H1 (cell line): ENCODE data around the gene SNAP25. TPM values are rescaled to one million over a fixed set of nuclear protein-coding genes. Genes with fewer than 3 reads are reported as not detected.

Experiments
- CTCF ChIA-PET: fragments of 300-600 bp; sonication (Branson Sonifier 250); formaldehyde crosslinking; loops from one replicate; lab custom pipeline; 2021; ENCODE audit not compliant: partially characterized antibody; lab: Charles Lee
- POLR2A ChIA-PET: fragments of 300-600 bp; sonication (Branson Sonifier 250); formaldehyde crosslinking; loops from one replicate; lab custom pipeline; 2021; ENCODE audit warnings: inconsistent platforms; ENCODE audit not compliant: partially characterized antibody; lab: Charles Lee
- DNase-seq, 2 experiments: peaks; one replicate each; pipeline versions ENCODE4 v3.0.0 to v3.0.0-alpha.2; 2010 to 2022; ENCODE audit warnings: low spot score in 2 of 2, low read depth in 1 of 2, mixed read lengths in 1 of 2
- FAIRE-seq: peaks from 2 replicates; lab custom pipeline; 2011; peaks lifted over from hg19 to GRCh38; lab: Jason Lieb, UNC
- H2AFZ ChIP-seq: 2 replicates; pipeline ENCODE4 v1.8.1; 2012; ENCODE audit warnings: low read length, inconsistent platforms
- H2AK5ac ChIP-seq: 2 replicates; pipeline ENCODE4 v1.6.1; 2013; ENCODE audit warnings: low read depth, low read length
- H2BK120ac ChIP-seq: replicated peaks from 2 replicates; pipeline ENCODE3; 2013; ENCODE audit warnings: low read depth, low read length, inconsistent platforms
- H2BK12ac ChIP-seq: 2 replicates; pipeline ENCODE4 v1.6.1; 2013; ENCODE audit warnings: low read depth, low read length
- H2BK15ac ChIP-seq: 2 replicates; pipeline ENCODE4 v1.6.1; 2013; ENCODE audit warnings: low read length
- H2BK20ac ChIP-seq: 2 replicates; pipeline ENCODE4 v1.6.1; 2013; ENCODE audit warnings: low read length
- H2BK5ac ChIP-seq: 2 replicates; pipeline ENCODE4 v1.6.1; 2013; ENCODE audit warnings: low read depth, low read length
- H3K14ac ChIP-seq: 2 replicates; pipeline ENCODE4 v1.6.1; 2013; ENCODE audit warnings: inconsistent platforms; ENCODE audit not compliant: insufficient read length
- H3K18ac ChIP-seq: 2 replicates; pipeline ENCODE4 v1.6.1; 2013; ENCODE audit warnings: low read length; ENCODE audit errors: extremely low read depth
- H3K23ac ChIP-seq: 2 replicates; pipeline ENCODE4 v1.6.1; 2013; ENCODE audit warnings: inconsistent platforms; ENCODE audit not compliant: insufficient read length
- H3K23me2 ChIP-seq: 2 replicates; pipeline ENCODE4 v1.6.1; 2013; ENCODE audit warnings: low read depth, low read length
- H3K27ac ChIP-seq: 2 replicates; pipeline ENCODE4 v1.6.1; 2011; ENCODE audit warnings: low read depth, low read length, inconsistent platforms
- H3K27me3 ChIP-seq, 4 experiments: replicated peaks in 1 of 4; 1 replicate in 1 of 4; 2 replicates in 3 of 4; pipeline versions ENCODE4 v1.6.1 to v1.8.1; 2011 to 2013; ENCODE audit warnings: low read length in 3 of 4, mild to moderate bottlenecking in 3 of 4, inconsistent platforms in 2 of 4, mixed read lengths in 2 of 4, moderate library complexity in 1 of 4; ENCODE audit not compliant: control insufficient read depth in 3 of 4, insufficient read depth in 3 of 4; ENCODE audit errors: extremely low read depth in 1 of 4
- H3K36me3 ChIP-seq, 4 experiments: 2 replicates each; pipeline versions ENCODE4 v1.6.1 to v1.8.1; 2011 to 2013; ENCODE audit warnings: mild to moderate bottlenecking in 4 of 4, low read length in 3 of 4, moderate library complexity in 2 of 4, control low read depth in 1 of 4, inconsistent platforms in 1 of 4; ENCODE audit not compliant: insufficient read depth in 4 of 4, control insufficient read depth in 2 of 4
- H3K4ac ChIP-seq: replicated peaks from 2 replicates; pipeline ENCODE3; 2013; ENCODE audit warnings: low read length, low read depth, mixed read lengths, inconsistent platforms; ENCODE audit not compliant: insufficient read length
- H3K4me1 ChIP-seq, 4 experiments: replicated peaks in 1 of 4; 1 replicate in 1 of 4; 2 replicates in 3 of 4; pipeline versions ENCODE4 v1.6.1 to v1.8.1; 2011 to 2013; ENCODE audit warnings: low read length in 3 of 4, inconsistent platforms in 2 of 4, mixed read lengths in 1 of 4; ENCODE audit not compliant: insufficient read depth in 4 of 4, control insufficient read depth in 3 of 4
- H3K4me2 ChIP-seq, 2 experiments: 2 replicates each; pipeline versions ENCODE4 v1.6.1 to v1.8.1; 2011 to 2013; ENCODE audit warnings: low read depth in 2 of 2, low read length in 2 of 2, control low read depth in 1 of 2, inconsistent platforms in 1 of 2, mild to moderate bottlenecking in 1 of 2; ENCODE audit not compliant: insufficient read depth in 1 of 2
- H3K4me3 ChIP-seq, 4 experiments: fragments of 200-600, 300-600 bp in 1 of 4; sonication (generic), shearing (Covaris generic), sonication (Bioruptor Twin) in 1 of 4; 2 replicates each; pipeline versions ENCODE4 v1.5.1 to v1.8.1; 2011 to 2016; ENCODE audit warnings: low read length in 4 of 4, low read depth in 3 of 4, control low read depth in 2 of 4, inconsistent platforms in 2 of 4, mild to moderate bottlenecking in 2 of 4, mixed read lengths in 1 of 4, moderate library complexity in 1 of 4; ENCODE audit not compliant: insufficient read depth in 2 of 4; ENCODE audit errors: extremely low read depth in 1 of 4
- H3K56ac ChIP-seq: replicated peaks from 2 replicates; pipeline ENCODE3; 2013; ENCODE audit warnings: low read depth, mild to moderate bottlenecking, mixed read lengths, low read length, inconsistent platforms; ENCODE audit not compliant: insufficient read length
- H3K79me1 ChIP-seq: 2 replicates; pipeline ENCODE4 v1.6.1; 2013; ENCODE audit warnings: low read depth, low read length, control low read depth
- H3K79me2 ChIP-seq, 2 experiments: 2 replicates each; pipeline versions ENCODE4 v1.6.1 to v1.8.1; 2012 to 2013; ENCODE audit warnings: low read length in 2 of 2, mild to moderate bottlenecking in 2 of 2, inconsistent platforms in 1 of 2; ENCODE audit not compliant: insufficient read depth in 2 of 2, control insufficient read depth in 1 of 2
- H3K9ac ChIP-seq, 4 experiments: replicated peaks in 1 of 4; 1 replicate in 1 of 4; 2 replicates in 3 of 4; pipeline versions ENCODE4 v1.6.1 to v1.8.1; 2011 to 2013; ENCODE audit warnings: low read depth in 3 of 4, low read length in 3 of 4, control low read depth in 2 of 4, mild to moderate bottlenecking in 2 of 4, moderate library complexity in 2 of 4, inconsistent platforms in 1 of 4; ENCODE audit errors: extremely low read depth in 1 of 4
- H3K9me3 ChIP-seq, 2 experiments: 2 replicates each; pipeline versions ENCODE4 v1.6.1 to v1.8.1; 2012 to 2013; ENCODE audit warnings: mild to moderate bottlenecking in 2 of 2, moderate library complexity in 2 of 2, control low read depth in 1 of 2, inconsistent platforms in 1 of 2, low read depth in 1 of 2, low read length in 1 of 2, mixed read lengths in 1 of 2; ENCODE audit not compliant: insufficient read depth in 2 of 2
- H4K20me1 ChIP-seq, 2 experiments: replicated peaks in 1 of 2; 2 replicates each; pipeline versions ENCODE3 to v1.8.1; 2011 to 2013; ENCODE audit warnings: inconsistent platforms in 2 of 2, low read length in 2 of 2, mild to moderate bottlenecking in 1 of 2; ENCODE audit not compliant: insufficient read depth in 2 of 2, control insufficient read depth in 1 of 2
- H4K5ac ChIP-seq: 2 replicates; pipeline ENCODE4 v1.6.1; 2013; ENCODE audit warnings: low read length, low read depth, mixed read lengths, inconsistent platforms; ENCODE audit not compliant: insufficient read length
- H4K8ac ChIP-seq: 2 replicates; pipeline ENCODE4 v1.8.0; 2013; ENCODE audit warnings: mild to moderate bottlenecking, moderate library complexity, low read length, inconsistent platforms; ENCODE audit not compliant: insufficient read depth; ENCODE audit errors: extremely low read depth
- H4K91ac ChIP-seq: replicated peaks from 2 replicates; pipeline ENCODE3; 2013; ENCODE audit warnings: low read length, mixed read lengths, inconsistent platforms; ENCODE audit not compliant: insufficient read length
- EP300 ChIP-seq, 2 experiments: IDR thresholded peaks; 1 replicate in 1 of 2; 2 replicates in 1 of 2; pipeline ENCODE4 v1.6.1; 2011 to 2012; ENCODE audit warnings: low read depth in 2 of 2, low read length in 2 of 2, mild to moderate bottlenecking in 2 of 2, borderline replicate concordance in 1 of 2, inconsistent platforms in 1 of 2, moderate library complexity in 1 of 2
- KDM1A ChIP-seq: fragments of 200-600, 300-600 bp; sonication (generic); IDR thresholded peaks from 2 replicates; pipeline ENCODE4 v1.7.1; 2016; ENCODE audit warnings: mild to moderate bottlenecking, low read length, borderline replicate concordance
- PHF8 ChIP-seq: fragments of 200-600 bp; sonication (generic); conservative IDR thresholded peaks from 2 replicates; pipeline ENCODE4 v1.7.1; 2012; ENCODE audit warnings: low read depth, mild to moderate bottlenecking, inconsistent platforms, low read length, moderate library complexity
- RXRA ChIP-seq: IDR thresholded peaks from 2 replicates; pipeline ENCODE4 v1.6.1; 2011; ENCODE audit warnings: low read depth, mild to moderate bottlenecking, low read length, moderate library complexity; ENCODE audit not compliant: insufficient read depth
- SIN3A ChIP-seq, 2 experiments: IDR thresholded peaks in 1 of 2; conservative IDR thresholded peaks in 1 of 2; 2 replicates each; pipeline ENCODE4 v1.6.1; 2011 to 2012; ENCODE audit warnings: low read length in 2 of 2, improper control_type of control experiment in 1 of 2, low read depth in 1 of 2, mild to moderate bottlenecking in 1 of 2
- SIRT6 ChIP-seq: IDR thresholded peaks from one replicate; pipeline ENCODE4 v1.7.1; 2012; ENCODE audit warnings: low read length, inconsistent platforms
- SRF ChIP-seq: IDR thresholded peaks from 2 replicates; pipeline ENCODE4 v1.6.1; 2011; ENCODE audit warnings: mild to moderate bottlenecking, low read depth, low read length, moderate library complexity
- TEAD4 ChIP-seq: IDR thresholded peaks from 2 replicates; pipeline ENCODE4 v1.6.1; 2012; ENCODE audit warnings: low read depth, low read length, inconsistent platforms, mixed read lengths
- YY1 ChIP-seq: IDR thresholded peaks from 2 replicates; pipeline ENCODE4 v1.6.1; 2011; ENCODE audit warnings: low read depth, mild to moderate bottlenecking, low read length
- ZNF274 ChIP-seq: IDR thresholded peaks from 2 replicates; pipeline ENCODE4 v1.7.0; 2012; ENCODE audit warnings: low read length, borderline replicate concordance; ENCODE audit errors: extremely low read depth
- WGBS, 2 experiments: shearing (Covaris generic) in 1 of 2; methylation state at CpG; one replicate each; pipeline versions ENCODE4 v1.1.6 to v1.1.7; 2013 to 2015; ENCODE audit warnings: low lambda C conversion rate in 2 of 2, mixed read lengths in 2 of 2, inconsistent platforms in 1 of 2, low coverage in 1 of 2, missing lambda C conversion rate in 1 of 2; ENCODE audit not compliant: insufficient replicate concordance in 2 of 2, insufficient coverage in 1 of 2, insufficient read length in 1 of 2; ENCODE audit errors: extremely low coverage in 1 of 2, missing lambda C conversion rate in 1 of 2; 5-methylcytosine and 5-hydroxymethylcytosine counted together
- polyA plus RNA-seq, 7 experiments: library from polyadenylated mRNA; depleted of rRNA in 3 of 7; stranded (reverse) in 5 of 7; unstranded in 2 of 7; fragments of >200 nt in 5 of 7; fragments of 200-250 nt in 2 of 7; gene quantifications; 1 replicate in 5 of 7; 2 replicates in 1 of 7; 4 replicates in 1 of 7; pipeline versions ENCODE4 v1.2.1 to v1.2.3, GENCODE V29; 2011 to 2013; ENCODE audit warnings: missing spikeins in 2 of 7, mixed read lengths in 2 of 7
- total RNA-seq: library from RNA; stranded (reverse); fragmentation: NEBNext Ultra II Directional; extraction: Animal tissue kit (Norgen Biotek cat#: 25700); gene quantifications from 2 replicates; pipeline ENCODE4 v1.2.1, GENCODE V29; 2021
- TF ChIP-seq, protein P1 (sequence below): IDR thresholded peaks from 2 replicates; pipeline ENCODE4 v1.6.1; 2012; ENCODE audit warnings: low read length, inconsistent platforms
- TF ChIP-seq, protein P2 (sequence below): IDR thresholded peaks from 2 replicates; pipeline ENCODE4 v1.6.1; 2012; ENCODE audit warnings: inconsistent platforms

SNAP25 gene
- total and polyA plus RNA-seq, 2 of the 8 experiments (the other 6 are each of a cell fraction or from before 2014, with no cell fraction given), result 0.51 to 0.52 TPM

DNA sequence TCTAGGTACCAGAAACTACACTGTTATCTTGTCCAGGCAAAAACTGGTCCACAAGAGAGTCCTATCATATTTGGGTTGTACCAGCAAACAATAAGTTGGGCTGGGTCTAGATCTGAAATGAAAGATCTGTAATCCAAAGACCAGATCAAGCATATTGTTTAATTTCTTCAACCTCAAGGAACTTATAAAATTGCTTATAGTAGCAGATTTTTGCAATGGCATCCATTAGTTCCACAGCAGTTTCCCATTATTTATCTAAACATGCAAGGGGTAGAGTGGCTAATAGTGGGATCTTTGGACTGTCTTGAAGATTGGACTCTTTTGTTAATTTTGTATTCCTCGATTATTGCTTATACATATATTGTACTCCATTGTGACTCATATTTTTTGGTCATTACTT, 40.5 kb upstream of the SNAP25 start:
- Histone ChIP-seq H2BK12ac (no peak overlapping the region), H4K20me1 (no peaks in the 10 kb centered on the region), H3K36me3 (no peaks in the 10 kb centered on the region), H4K91ac (no peak overlapping the region), H3K14ac (no peak overlapping the region), H2BK20ac (no peak overlapping the region), H3K4me1 (no peaks in the 10 kb centered on the region), H3K27ac (no peak overlapping the region), H2AK5ac (no peak overlapping the region), H2BK15ac (no peak overlapping the region), H4K8ac (no peak overlapping the region), H3K27me3 (peaks cover 0 to 2% (median 2%) of the 10 kb centered on the region in 4 experiments; a peak in 3 of 7 replicates), H4K5ac (no peak overlapping the region), H3K4me3 (no peak overlapping the region), H2BK5ac (no peak overlapping the region), H3K79me1 (no peaks in the 10 kb centered on the region), H3K9ac (no peak overlapping the region), H2AFZ (no peak overlapping the region), H3K4ac (no peak overlapping the region), H3K18ac (no peak overlapping the region), H3K79me2 (no peaks in the 10 kb centered on the region), H2BK120ac (no peak overlapping the region), H3K23me2 (no peaks in the 10 kb centered on the region), H3K23ac (no peak overlapping the region), H3K4me2 (no peak overlapping the region), H3K9me3 (no peaks in the 10 kb centered on the region), H3K56ac (no peak overlapping the region)
- POLR2A ChIA-PET, result no interaction called here
- DNase-seq (no peak), FAIRE-seq (no peak)
- 85% methylated on average over 1 of the region's 1 CpG; no CpG with 5 or more reads in 1 of the 2 experiments for WGBS, 2 experiments
- CTCF ChIA-PET, result interaction anchor here (1.4 to 2.2 kb wide), 2 partner anchors 19 to 87 kb away, joined by 5 to 16 read pairs; no protein-coding TSS in a partner anchor
- no peak for TF ChIP-seq RXRA
- TF ChIP-seq TEAD4, result no peak
- no peak for TF ChIP-seq EP300 (IDR thresholded peaks at IDR 0.05; ENCODE audit: borderline replicate concordance in 1 of 2, low read depth in 2 of 2, low read length in 2 of 2)
- no peak for TF ChIP-seq SRF
- TF ChIP-seq PHF8, result no peak
- TF ChIP-seq, protein P1, sequence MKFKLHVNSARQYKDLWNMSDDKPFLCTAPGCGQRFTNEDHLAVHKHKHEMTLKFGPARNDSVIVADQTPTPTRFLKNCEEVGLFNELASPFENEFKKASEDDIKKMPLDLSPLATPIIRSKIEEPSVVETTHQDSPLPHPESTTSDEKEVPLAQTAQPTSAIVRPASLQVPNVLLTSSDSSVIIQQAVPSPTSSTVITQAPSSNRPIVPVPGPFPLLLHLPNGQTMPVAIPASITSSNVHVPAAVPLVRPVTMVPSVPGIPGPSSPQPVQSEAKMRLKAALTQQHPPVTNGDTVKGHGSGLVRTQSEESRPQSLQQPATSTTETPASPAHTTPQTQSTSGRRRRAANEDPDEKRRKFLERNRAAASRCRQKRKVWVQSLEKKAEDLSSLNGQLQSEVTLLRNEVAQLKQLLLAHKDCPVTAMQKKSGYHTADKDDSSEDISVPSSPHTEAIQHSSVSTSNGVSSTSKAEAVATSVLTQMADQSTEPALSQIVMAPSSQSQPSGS, result no peak
- TF ChIP-seq SIN3A (conservative IDR thresholded peaks at IDR 0.05 in 1 of 2, IDR thresholded peaks at IDR 0.05 in 1 of 2; ENCODE audit: low read depth in 1 of 2, low read length in 2 of 2), result no peak
- TF ChIP-seq ZNF274, result no peak
- TF ChIP-seq YY1, result no peak
- no peak for TF ChIP-seq KDM1A
- no peak for TF ChIP-seq SIRT6
- TF ChIP-seq, protein P2, sequence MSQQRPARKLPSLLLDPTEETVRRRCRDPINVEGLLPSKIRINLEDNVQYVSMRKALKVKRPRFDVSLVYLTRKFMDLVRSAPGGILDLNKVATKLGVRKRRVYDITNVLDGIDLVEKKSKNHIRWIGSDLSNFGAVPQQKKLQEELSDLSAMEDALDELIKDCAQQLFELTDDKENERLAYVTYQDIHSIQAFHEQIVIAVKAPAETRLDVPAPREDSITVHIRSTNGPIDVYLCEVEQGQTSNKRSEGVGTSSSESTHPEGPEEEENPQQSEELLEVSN, result no peak
